Loucy (cell line): ENCODE measurements around the gene PSORS1C1.
A peak's percentile ranks its signal among the peaks of the same experiment; 100 is the strongest.

ENCODE experiments used
- H2AFZ ChIP-seq: fragments of 200-600 bp; sonication (generic); 2 replicates; pipeline ENCODE4 v1.6.0; 2016; ENCODE audit warnings: antibody characterized with exemption, mild to moderate bottlenecking, low read length, moderate library complexity
- H3F3A ChIP-seq: fragments of 200-600 bp; 2 replicates; pipeline ENCODE4 v1.6.0; 2016; ENCODE audit warnings: antibody characterized with exemption, low read depth, mild to moderate bottlenecking
- H3K27me3 ChIP-seq: fragments of 200-600 bp; sonication (generic); 2 replicates; pipeline ENCODE4 v1.6.1; 2014; ENCODE audit warnings: low read length, mild to moderate bottlenecking; ENCODE audit not compliant: insufficient read depth, poor library complexity, severe bottlenecking
- H3K36me3 ChIP-seq: fragments of 200-600 bp; sonication (generic); 2 replicates; pipeline ENCODE4 v1.6.1; 2016; ENCODE audit warnings: low read length; ENCODE audit not compliant: insufficient read depth
- H3K4me1 ChIP-seq: fragments of 200-600 bp; sonication (generic); 2 replicates; pipeline ENCODE4 v1.5.1; 2014; ENCODE audit warnings: low read length, mild to moderate bottlenecking; ENCODE audit not compliant: insufficient read depth, poor library complexity, severe bottlenecking
- H3K4me2 ChIP-seq: fragments of 200-600 bp; sonication (generic); 2 replicates; pipeline ENCODE4 v1.6.0; 2014; ENCODE audit warnings: antibody characterized with exemption, low read length, low read depth, mild to moderate bottlenecking; ENCODE audit not compliant: poor library complexity, severe bottlenecking
- H3K4me3 ChIP-seq: fragments of 200-600 bp; sonication (generic); 2 replicates; pipeline ENCODE4 v1.5.1; 2014; ENCODE audit warnings: low read length, mild to moderate bottlenecking, mixed read lengths; ENCODE audit not compliant: poor library complexity, severe bottlenecking
- H3K79me2 ChIP-seq: fragments of 200-600 bp; sonication (generic); 2 replicates; pipeline ENCODE4 v1.6.1; 2014; ENCODE audit warnings: low read length; ENCODE audit not compliant: insufficient read depth
- H3K9ac ChIP-seq: fragments of 200-600 bp; sonication (generic); 2 replicates; pipeline ENCODE4 v1.6.0; 2014; ENCODE audit warnings: mild to moderate bottlenecking, low read depth, low read length, moderate library complexity; ENCODE audit not compliant: poor library complexity, severe bottlenecking
- H3K9me2 ChIP-seq: fragments of 200-600 bp; sonication (generic); replicated peaks from 2 replicates; pipeline ENCODE4 v1.6.1; 2016; ENCODE audit warnings: low read depth, low read length, mixed read lengths
- H3K9me3 ChIP-seq: fragments of 200-600 bp; sonication (generic); 2 replicates; pipeline ENCODE4 v1.6.1; 2014; ENCODE audit warnings: mild to moderate bottlenecking, antibody characterized with exemption, low read length, low read depth; ENCODE audit not compliant: insufficient read depth
- H4K20me1 ChIP-seq: fragments of 200-600 bp; sonication (generic); 2 replicates; pipeline ENCODE4 v1.6.0; 2014; ENCODE audit warnings: antibody characterized with exemption, low read length, mild to moderate bottlenecking; ENCODE audit not compliant: insufficient read depth, poor library complexity, severe bottlenecking
- EZH2phosphoT487 ChIP-seq: fragments of 200-600 bp; IDR thresholded peaks from 2 replicates; pipeline ENCODE4 v1.6.1; 2018; ENCODE audit warnings: antibody characterized with exemption, mild to moderate bottlenecking, moderate library complexity, borderline replicate concordance
- TF ChIP-seq, protein P1 (sequence below): fragments of 200-600 bp; sonication (generic); conservative IDR thresholded peaks from 2 replicates; pipeline ENCODE4 v1.5.1; 2014; ENCODE audit warnings: mild to moderate bottlenecking, antibody characterized with exemption, low read length

PSORS1C1 gene

DNA sequence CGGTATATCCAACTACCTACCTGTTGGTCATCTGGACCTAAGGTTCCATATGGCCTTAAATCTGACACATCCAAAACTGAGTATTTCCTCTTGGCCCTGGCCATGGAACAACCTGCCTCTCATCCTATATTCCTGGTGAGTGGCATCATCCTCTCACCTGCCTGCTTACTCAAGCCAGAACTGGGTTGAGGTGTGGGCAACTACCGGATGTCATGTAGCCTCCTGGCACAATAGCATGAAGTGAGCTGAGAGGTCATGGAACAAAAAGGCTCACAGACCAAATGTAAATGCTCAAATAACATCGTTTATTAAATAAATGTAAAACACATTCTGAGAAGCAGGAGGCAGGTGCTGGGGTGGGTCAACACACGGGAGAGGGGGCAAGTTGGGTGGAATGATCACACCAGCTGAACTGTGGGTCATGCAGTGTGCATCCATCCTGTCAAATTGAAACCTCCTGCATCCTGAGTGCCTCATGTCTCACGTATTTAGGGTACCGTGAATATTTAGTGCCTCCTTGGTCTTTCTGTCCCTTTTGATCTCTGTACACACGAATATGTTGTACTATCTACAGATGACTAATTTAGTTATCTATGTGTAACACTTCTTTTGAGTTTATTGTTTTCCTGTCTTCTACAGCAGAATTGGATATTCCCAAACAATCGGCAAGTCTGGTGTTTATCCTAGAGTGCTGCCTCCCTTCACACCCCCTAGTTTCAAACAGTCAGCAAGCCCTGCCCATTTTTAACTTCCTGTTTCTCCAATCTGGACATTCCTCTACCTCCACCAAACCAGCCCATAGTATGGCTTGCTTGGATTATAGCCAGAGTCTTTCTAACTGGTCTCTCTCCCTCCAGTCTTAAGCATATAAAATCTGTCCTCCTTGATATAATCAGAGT, 63.8 kb downstream of the PSORS1C1 start:
- Histone ChIP-seq H3K4me1 (no peaks in the 10 kb centered on the region), H3K79me2 (peaks cover 3% of the 10 kb centered on the region; the same call in 1 of the 2 replicates), H3K9me2 (no peaks in the 10 kb centered on the region), H3K9me3 (no peaks in the 10 kb centered on the region), H3F3A (no peaks in the 10 kb centered on the region), H3K27me3 (no peaks in the 10 kb centered on the region), H3K36me3 (no peaks in the 10 kb centered on the region), H3K4me2 (no peak overlapping the region), H3K9ac (no peak overlapping the region), H3K4me3 (no peak overlapping the region), H2AFZ (no peak overlapping the region), H4K20me1 (no peaks in the 10 kb centered on the region)
- TF ChIP-seq, protein P1, sequence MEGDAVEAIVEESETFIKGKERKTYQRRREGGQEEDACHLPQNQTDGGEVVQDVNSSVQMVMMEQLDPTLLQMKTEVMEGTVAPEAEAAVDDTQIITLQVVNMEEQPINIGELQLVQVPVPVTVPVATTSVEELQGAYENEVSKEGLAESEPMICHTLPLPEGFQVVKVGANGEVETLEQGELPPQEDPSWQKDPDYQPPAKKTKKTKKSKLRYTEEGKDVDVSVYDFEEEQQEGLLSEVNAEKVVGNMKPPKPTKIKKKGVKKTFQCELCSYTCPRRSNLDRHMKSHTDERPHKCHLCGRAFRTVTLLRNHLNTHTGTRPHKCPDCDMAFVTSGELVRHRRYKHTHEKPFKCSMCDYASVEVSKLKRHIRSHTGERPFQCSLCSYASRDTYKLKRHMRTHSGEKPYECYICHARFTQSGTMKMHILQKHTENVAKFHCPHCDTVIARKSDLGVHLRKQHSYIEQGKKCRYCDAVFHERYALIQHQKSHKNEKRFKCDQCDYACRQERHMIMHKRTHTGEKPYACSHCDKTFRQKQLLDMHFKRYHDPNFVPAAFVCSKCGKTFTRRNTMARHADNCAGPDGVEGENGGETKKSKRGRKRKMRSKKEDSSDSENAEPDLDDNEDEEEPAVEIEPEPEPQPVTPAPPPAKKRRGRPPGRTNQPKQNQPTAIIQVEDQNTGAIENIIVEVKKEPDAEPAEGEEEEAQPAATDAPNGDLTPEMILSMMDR: no peak
- no peak for TF ChIP-seq EZH2phosphoT487

DNA sequence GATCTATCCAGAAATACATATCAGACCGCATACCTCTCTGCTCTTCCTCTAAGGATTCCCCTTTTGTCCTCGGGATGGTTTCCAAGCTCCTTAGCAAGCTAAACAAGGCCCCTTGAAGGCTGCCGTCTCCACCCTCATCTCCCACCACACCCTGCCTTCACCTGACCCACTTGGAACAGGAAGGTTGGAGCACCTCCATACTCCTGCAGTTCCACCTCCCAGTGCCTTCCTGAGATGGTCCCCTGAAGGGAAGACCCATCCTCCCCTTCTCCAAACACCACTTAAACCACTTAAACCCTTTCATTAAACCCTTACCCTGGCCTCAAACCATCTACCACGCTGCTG, 64.4 kb downstream of the PSORS1C1 start:
- H4K20me1 ChIP-seq: no peaks in the 10 kb centered on the region
- H3K9me3 ChIP-seq: no peaks in the 10 kb centered on the region
- peak overlapping the region; percentile 17 for H3K4me2 ChIP-seq
- no peaks in the 10 kb centered on the region for H3K36me3 ChIP-seq
- H3K9ac ChIP-seq: no peak overlapping the region
- no peaks in the 10 kb centered on the region for H3K27me3 ChIP-seq
- no peaks in the 10 kb centered on the region for H3K4me1 ChIP-seq
- no peak overlapping the region for H2AFZ ChIP-seq
- H3K9me2 ChIP-seq: no peaks in the 10 kb centered on the region
- peaks cover 3% of the 10 kb centered on the region; the same call in 1 of the 2 replicates for H3K79me2 ChIP-seq
- H3K4me3 ChIP-seq: no peak overlapping the region
- no peaks in the 10 kb centered on the region for H3F3A ChIP-seq
- TF ChIP-seq, protein P1: no peak
- TF ChIP-seq EZH2phosphoT487: no peak

DNA sequence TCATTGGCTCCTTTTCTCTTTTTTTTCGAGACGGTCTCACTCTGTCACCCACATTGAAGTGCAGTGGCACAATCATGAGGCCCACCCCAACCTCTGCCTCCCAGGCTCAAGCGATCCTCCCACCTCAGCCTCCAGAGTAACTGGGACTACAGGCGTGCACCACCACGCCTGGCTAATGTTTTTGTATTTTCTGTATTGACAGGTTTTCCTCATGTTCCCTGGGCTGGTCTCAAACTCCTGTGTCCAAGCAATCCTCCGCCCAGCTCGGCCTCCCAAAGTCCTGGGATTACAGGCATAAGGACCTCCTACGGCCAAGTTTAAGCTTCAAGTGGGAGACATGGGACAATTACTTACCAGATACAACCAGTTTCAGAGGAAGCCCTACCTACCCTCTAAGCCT, 65.3 kb downstream of the PSORS1C1 start:
- H3K36me3 ChIP-seq: no peaks in the 10 kb centered on the region
- no peaks in the 10 kb centered on the region for H3K9me3 ChIP-seq
- H3K4me1 ChIP-seq: no peaks in the 10 kb centered on the region
- no peak overlapping the region for H2AFZ ChIP-seq
- H3K9me2 ChIP-seq: no peaks in the 10 kb centered on the region
- peak overlapping the region; percentile 65 for H3K9ac ChIP-seq
- H3K4me3 ChIP-seq: peak overlapping the region; percentile 75
- H3K79me2 ChIP-seq: peaks cover 3% of the 10 kb centered on the region; the same call in 1 of the 2 replicates
- no peaks in the 10 kb centered on the region for H4K20me1 ChIP-seq
- TF ChIP-seq, protein P1: no peak
- no peak for TF ChIP-seq EZH2phosphoT487
- no peaks in the 10 kb centered on the region for H3K27me3 ChIP-seq
- H3F3A ChIP-seq: no peaks in the 10 kb centered on the region
- peak overlapping the region; percentile 60 for H3K4me2 ChIP-seq
